T-helper 22 cell (primary cell): ENCODE results near the gene TNNI2.
"Not testable (repeated sequence)": the region's sequence is repeated elsewhere in the genome, so short reads cannot be mapped to it uniquely, and the experiment has no call there.

Experiments used
- DNase-seq: peaks from one replicate; pipeline ENCODE4 v3.0.0-alpha.2; 2020; ENCODE audit warnings: low read depth

TNNI2 gene

GRCh38 chr11:1875093-1875850 is 36.5 kb downstream of the TNNI2 start:
- no peak for DNase-seq

GRCh38 chr11:1875851-1876301 is 37.1 kb downstream of the TNNI2 start:
- DNase-seq, result not testable (repeated sequence)

GRCh38 chr11:1876361-1877063 is 37.7 kb downstream of the TNNI2 start:
- no peak for DNase-seq

GRCh38 chr11:1877211-1878136 is 38.7 kb downstream of the TNNI2 start:
- no peak for DNase-seq

- DNase-seq, result no peak
These were observed 39.6 kb downstream of the TNNI2 start for GRCh38 chr11:1878137-1879031.

GRCh38 chr11:1879342-1879940 is 40.7 kb downstream of the TNNI2 start:
- DNase-seq, result no peak

GRCh38 chr11:1879941-1880720 is 41.4 kb downstream of the TNNI2 start:
- no peak for DNase-seq

GRCh38 chr11:1880746-1881441 is 42.1 kb downstream of the TNNI2 start:
- DNase-seq, result no peak

GRCh38 chr11:1881442-1882264 is 42.9 kb downstream of the TNNI2 start:
- no peak for DNase-seq

GRCh38 chr11:1882265-1883238 is 43.8 kb downstream of the TNNI2 start:
- DNase-seq, result peak; percentile 33

GRCh38 chr11:1883346-1884302 is 44.8 kb downstream of the TNNI2 start:
- no peak for DNase-seq

- no peak for DNase-seq
These were observed 45.5 kb downstream of the TNNI2 start for GRCh38 chr11:1884303-1884700.

- DNase-seq, result not testable (repeated sequence)
These were observed 47.8 kb downstream of the TNNI2 start for GRCh38 chr11:1886551-1886950.

- no peak for DNase-seq
These were observed 48.9 kb downstream of the TNNI2 start for GRCh38 chr11:1887451-1888346.

GRCh38 chr11:1888347-1888753 is 49.6 kb downstream of the TNNI2 start:
- no peak for DNase-seq
